ENCODE measurements around the gene ITIH6. TPM values are rescaled to one million over a fixed set of nuclear protein-coding genes. Genes with fewer than 3 reads are reported as not detected.

ITIH6 gene
- total and polyA plus RNA-seq, 4 donors, result 0.20 TPM; not detected in 3

DNA sequence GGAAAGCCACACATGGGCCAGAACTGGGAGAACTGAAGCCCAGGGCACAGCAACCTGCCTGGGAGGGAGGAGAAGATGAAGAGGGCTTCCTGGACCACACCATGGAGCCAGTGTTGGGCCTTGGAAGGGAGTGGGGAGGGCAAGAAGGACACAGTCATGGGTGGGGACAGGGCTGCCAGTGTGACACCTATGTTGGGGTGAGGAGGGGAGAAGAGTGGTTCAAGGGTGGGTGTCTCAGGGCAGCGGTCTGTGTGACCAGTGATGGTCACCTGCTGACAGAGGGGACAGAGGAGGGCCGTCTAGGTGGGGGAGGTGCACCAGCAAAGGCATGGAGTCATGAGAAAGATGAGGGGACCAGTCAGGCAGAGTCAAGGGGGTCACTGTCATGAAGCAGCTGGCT is 23.3 kb upstream of the ITIH6 start:
- Histone ChIP-seq H3K27ac (ENCODE audit: low read depth in 1 of 2, low read length in 1 of 2) (no peak overlapping the region), H3K9ac (ENCODE audit: insufficient read depth in 1 of 2, low read length in 2 of 2) (no peak overlapping the region), H3K36me3 (ENCODE audit: control insufficient read depth in 4 of 4, insufficient read depth in 4 of 4, low read length in 4 of 4) (peaks cover 0 to under 1% (median 0%) of the 10 kb centered on the region in 4 donors), H3K4me3 (no peak overlapping the region), H3K27me3 (ENCODE audit: control insufficient read depth in 3 of 3, insufficient read depth in 3 of 3, low read length in 2 of 3) (no peaks in the 10 kb centered on the region), H3K9me3 (ENCODE audit: control insufficient read depth in 4 of 4, insufficient read depth in 3 of 4, low read length in 3 of 4) (no peaks in the 10 kb centered on the region), H3K4me1 (ENCODE audit: control insufficient read depth in 5 of 5, insufficient read depth in 5 of 5, low read length in 5 of 5) (no peaks in the 10 kb centered on the region)
- ATAC-seq (ENCODE audit: insufficient read depth, low FRiP score) (no peak), DNase-seq (no peak)
- 68 to 100% methylated on average over 2 of the region's 2 CpGs for WGBS, 2 donors
- TF ChIP-seq, protein P1, sequence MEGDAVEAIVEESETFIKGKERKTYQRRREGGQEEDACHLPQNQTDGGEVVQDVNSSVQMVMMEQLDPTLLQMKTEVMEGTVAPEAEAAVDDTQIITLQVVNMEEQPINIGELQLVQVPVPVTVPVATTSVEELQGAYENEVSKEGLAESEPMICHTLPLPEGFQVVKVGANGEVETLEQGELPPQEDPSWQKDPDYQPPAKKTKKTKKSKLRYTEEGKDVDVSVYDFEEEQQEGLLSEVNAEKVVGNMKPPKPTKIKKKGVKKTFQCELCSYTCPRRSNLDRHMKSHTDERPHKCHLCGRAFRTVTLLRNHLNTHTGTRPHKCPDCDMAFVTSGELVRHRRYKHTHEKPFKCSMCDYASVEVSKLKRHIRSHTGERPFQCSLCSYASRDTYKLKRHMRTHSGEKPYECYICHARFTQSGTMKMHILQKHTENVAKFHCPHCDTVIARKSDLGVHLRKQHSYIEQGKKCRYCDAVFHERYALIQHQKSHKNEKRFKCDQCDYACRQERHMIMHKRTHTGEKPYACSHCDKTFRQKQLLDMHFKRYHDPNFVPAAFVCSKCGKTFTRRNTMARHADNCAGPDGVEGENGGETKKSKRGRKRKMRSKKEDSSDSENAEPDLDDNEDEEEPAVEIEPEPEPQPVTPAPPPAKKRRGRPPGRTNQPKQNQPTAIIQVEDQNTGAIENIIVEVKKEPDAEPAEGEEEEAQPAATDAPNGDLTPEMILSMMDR (IDR thresholded peaks at IDR 0.05; ENCODE audit: control extremely low read depth, extremely low read depth), result no peak

DNA sequence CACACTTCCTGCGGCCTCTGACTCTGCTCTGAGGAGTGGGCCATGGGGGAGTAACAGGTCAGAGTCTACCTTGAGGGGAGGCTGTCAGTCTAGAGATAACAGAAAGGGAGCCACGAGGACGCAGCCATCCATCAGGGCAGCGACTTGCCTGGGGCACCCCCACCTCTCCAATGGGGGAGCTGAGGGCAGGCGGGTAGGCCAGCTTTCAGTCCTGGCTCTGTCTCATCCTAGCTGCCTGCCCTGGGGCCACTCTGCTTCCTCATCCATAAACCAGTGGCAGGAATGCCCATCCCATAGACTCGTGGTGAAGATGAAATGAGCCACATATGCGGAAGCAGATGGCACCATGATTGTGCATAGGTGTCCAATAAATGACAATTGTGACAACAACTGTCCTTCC is 22.7 kb upstream of the ITIH6 start:
- DNase-seq, result no peak
- H3K4me3 ChIP-seq, result no peak overlapping the region
- H3K4me1 ChIP-seq (ENCODE audit: control insufficient read depth in 5 of 5, insufficient read depth in 5 of 5, low read length in 5 of 5), result no peaks in the 10 kb centered on the region
- H3K36me3 ChIP-seq (ENCODE audit: control insufficient read depth in 4 of 4, insufficient read depth in 4 of 4, low read length in 4 of 4), result peaks cover 0 to 3% (median 1%) of the 10 kb centered on the region in 4 donors
- no peaks in the 10 kb centered on the region for H3K27me3 ChIP-seq (ENCODE audit: control insufficient read depth in 3 of 3, insufficient read depth in 3 of 3, low read length in 2 of 3)
- no peak for ATAC-seq (ENCODE audit: insufficient read depth, low FRiP score)
- H3K27ac ChIP-seq (ENCODE audit: low read depth in 1 of 2, low read length in 1 of 2), result no peak overlapping the region
- H3K9ac ChIP-seq (ENCODE audit: insufficient read depth in 1 of 2, low read length in 2 of 2), result no peak overlapping the region
- WGBS, 2 donors, result 80 to 86% methylated on average over 6 to 7 of the region's 7 CpGs
- no peaks in the 10 kb centered on the region for H3K9me3 ChIP-seq (ENCODE audit: control insufficient read depth in 4 of 4, insufficient read depth in 3 of 4, low read length in 3 of 4)
- TF ChIP-seq, protein P1 (IDR thresholded peaks at IDR 0.05; ENCODE audit: control extremely low read depth, extremely low read depth), result no peak

DNA sequence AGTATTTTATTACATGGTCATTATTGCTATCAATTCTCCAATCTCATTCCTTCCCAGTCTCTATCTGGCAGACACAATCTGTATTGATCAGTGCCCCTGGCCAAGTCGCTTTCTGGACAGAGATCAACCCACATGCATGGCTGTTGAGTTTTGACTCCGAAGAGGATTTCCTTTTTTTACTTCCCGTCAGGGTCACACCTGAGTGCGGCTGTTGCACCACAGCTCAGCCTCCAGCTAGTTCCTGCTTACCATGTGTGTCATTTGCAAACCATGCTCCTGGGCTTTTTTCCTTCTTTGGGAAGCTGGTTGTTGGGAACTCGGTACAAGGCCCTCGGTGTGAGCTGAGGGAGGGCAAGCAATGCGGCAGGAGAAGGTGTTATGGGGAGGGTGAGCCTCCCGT is 21.1 kb upstream of the ITIH6 start:
- H3K27me3 ChIP-seq (ENCODE audit: control insufficient read depth in 3 of 3, insufficient read depth in 3 of 3, low read length in 2 of 3), result no peaks in the 10 kb centered on the region
- WGBS, 2 donors, result 20 to 61% methylated on average over 5 to 8 of the region's 8 CpGs
- H3K9me3 ChIP-seq (ENCODE audit: control insufficient read depth in 4 of 4, insufficient read depth in 3 of 4, low read length in 3 of 4), result no peaks in the 10 kb centered on the region
- H3K4me3 ChIP-seq, result no peak overlapping the region
- TF ChIP-seq, protein P1 (IDR thresholded peaks at IDR 0.05; ENCODE audit: control extremely low read depth, extremely low read depth), result no peak
- no peak overlapping the region for H3K9ac ChIP-seq (ENCODE audit: insufficient read depth in 1 of 2, low read length in 2 of 2)
- H3K27ac ChIP-seq (ENCODE audit: low read depth in 1 of 2, low read length in 1 of 2), result no peak overlapping the region
- peaks cover 0 to 13% (median 7%) of the 10 kb centered on the region in 4 donors for H3K36me3 ChIP-seq (ENCODE audit: control insufficient read depth in 4 of 4, insufficient read depth in 4 of 4, low read length in 4 of 4)
- no peaks in the 10 kb centered on the region for H3K4me1 ChIP-seq (ENCODE audit: control insufficient read depth in 5 of 5, insufficient read depth in 5 of 5, low read length in 5 of 5)
- ATAC-seq (ENCODE audit: insufficient read depth, low FRiP score) (no peak), DNase-seq (no peak)

DNA sequence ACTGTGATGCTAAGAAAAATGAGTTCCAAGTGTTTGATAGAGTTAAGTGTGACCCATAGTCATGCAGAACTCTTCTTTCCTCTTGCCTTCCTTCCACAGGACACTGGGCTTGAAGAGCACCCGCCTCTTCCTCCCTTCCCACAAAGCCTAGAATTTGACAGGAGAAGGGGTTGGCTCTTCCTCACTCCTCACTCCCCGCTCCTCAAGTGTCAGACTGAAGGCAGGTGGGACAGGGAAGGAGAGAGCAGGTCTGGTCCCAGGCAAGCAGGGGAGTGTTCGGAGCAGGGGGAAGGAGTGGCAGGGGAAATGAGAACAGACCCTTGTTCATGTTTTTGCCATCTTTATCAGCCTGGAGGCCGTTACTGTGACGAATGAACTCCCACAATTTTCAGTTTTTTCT is 20.2 kb upstream of the ITIH6 start:
- TF ChIP-seq, protein P1 (IDR thresholded peaks at IDR 0.05; ENCODE audit: control extremely low read depth, extremely low read depth), result no peak
- no peak for ATAC-seq (ENCODE audit: insufficient read depth, low FRiP score)
- H3K27me3 ChIP-seq (ENCODE audit: control insufficient read depth in 3 of 3, insufficient read depth in 3 of 3, low read length in 2 of 3), result no peaks in the 10 kb centered on the region
- no peak overlapping the region for H3K27ac ChIP-seq (ENCODE audit: low read depth in 1 of 2, low read length in 1 of 2)
- no peak overlapping the region for H3K4me3 ChIP-seq
- no peaks in the 10 kb centered on the region for H3K4me1 ChIP-seq (ENCODE audit: control insufficient read depth in 5 of 5, insufficient read depth in 5 of 5, low read length in 5 of 5)
- H3K9ac ChIP-seq (ENCODE audit: insufficient read depth in 1 of 2, low read length in 2 of 2), result no peak overlapping the region
- no peak for DNase-seq
- no peaks in the 10 kb centered on the region for H3K9me3 ChIP-seq (ENCODE audit: control insufficient read depth in 4 of 4, insufficient read depth in 3 of 4, low read length in 3 of 4)
- peaks cover 7 to 22% (median 9%) of the 10 kb centered on the region in 4 donors for H3K36me3 ChIP-seq (ENCODE audit: control insufficient read depth in 4 of 4, insufficient read depth in 4 of 4, low read length in 4 of 4)
- WGBS, 2 donors, result 60 to 77% methylated on average over 4 to 5 of the region's 5 CpGs
